Measurements from ENCODE around the gene ELP5. TPM values are rescaled to one million over a fixed set of nuclear protein-coding genes. Genes with fewer than 3 reads are reported as not detected.

ELP5 gene
- total RNA-seq, 1 donor from 2014 or later = 36.9 TPM

DNA sequence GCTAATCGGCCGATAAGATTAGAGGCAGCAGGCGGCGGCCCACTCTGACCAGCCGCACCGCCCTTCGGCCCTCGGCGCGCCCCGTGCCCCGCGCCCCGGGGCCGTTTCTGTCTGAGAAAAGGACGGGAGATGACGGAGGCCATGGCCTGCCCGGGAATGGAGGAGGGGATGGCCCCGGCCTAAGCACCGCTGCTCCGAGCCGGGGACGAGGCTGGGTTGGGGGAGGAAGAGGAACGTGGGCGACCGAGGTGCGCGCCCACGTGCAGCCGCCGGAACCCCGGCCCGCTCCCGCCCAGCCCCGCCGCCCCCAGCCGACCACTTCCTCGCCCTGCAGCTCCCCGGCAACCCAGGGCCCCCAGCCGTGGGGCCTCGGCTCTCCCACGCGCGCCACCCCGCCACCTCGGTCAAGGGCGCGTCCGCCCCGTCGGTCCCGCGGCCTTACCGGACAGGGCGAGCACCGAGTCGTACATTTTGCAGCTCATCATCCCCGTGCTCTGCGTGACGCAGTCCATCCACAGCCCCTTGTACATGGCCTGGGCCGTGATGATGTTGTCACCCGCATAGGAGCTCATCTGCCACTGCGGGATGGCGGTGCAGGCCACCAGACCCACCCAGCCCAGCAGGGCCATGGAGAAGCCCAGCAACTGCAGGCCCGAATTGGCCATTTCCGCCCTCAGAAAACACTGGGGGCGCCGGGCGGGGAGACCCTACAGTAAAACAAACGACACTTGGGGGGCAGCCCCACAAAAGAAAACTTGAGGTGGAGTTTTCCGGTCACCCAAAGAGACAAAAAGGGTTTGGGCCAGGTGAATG lies 9.6 kb downstream of the ELP5 start:
- Mint-ChIP-seq H3K4me1 (ENCODE audit: unreplicated experiment) (peaks cover 17% of the 10 kb centered on the region), H3K27ac (ENCODE audit: unreplicated experiment) (peak overlapping the region; percentile 77), H3K9me3 (ENCODE audit: unreplicated experiment) (no peaks in the 10 kb centered on the region), H3K4me3 (ENCODE audit: unreplicated experiment) (peak overlapping the region; percentile 93), H3K36me3 (ENCODE audit: low read depth, unreplicated experiment) (peaks cover 9% of the 10 kb centered on the region), H3K27me3 (ENCODE audit: unreplicated experiment) (peaks cover 9% of the 10 kb centered on the region)
- DNase-seq (ENCODE audit: low spot score) = peak; percentile 26
- TF ChIP-seq, protein P1, sequence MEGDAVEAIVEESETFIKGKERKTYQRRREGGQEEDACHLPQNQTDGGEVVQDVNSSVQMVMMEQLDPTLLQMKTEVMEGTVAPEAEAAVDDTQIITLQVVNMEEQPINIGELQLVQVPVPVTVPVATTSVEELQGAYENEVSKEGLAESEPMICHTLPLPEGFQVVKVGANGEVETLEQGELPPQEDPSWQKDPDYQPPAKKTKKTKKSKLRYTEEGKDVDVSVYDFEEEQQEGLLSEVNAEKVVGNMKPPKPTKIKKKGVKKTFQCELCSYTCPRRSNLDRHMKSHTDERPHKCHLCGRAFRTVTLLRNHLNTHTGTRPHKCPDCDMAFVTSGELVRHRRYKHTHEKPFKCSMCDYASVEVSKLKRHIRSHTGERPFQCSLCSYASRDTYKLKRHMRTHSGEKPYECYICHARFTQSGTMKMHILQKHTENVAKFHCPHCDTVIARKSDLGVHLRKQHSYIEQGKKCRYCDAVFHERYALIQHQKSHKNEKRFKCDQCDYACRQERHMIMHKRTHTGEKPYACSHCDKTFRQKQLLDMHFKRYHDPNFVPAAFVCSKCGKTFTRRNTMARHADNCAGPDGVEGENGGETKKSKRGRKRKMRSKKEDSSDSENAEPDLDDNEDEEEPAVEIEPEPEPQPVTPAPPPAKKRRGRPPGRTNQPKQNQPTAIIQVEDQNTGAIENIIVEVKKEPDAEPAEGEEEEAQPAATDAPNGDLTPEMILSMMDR (IDR thresholded peaks at IDR 0.05; ENCODE audit: unreplicated experiment) = no peak

DNA sequence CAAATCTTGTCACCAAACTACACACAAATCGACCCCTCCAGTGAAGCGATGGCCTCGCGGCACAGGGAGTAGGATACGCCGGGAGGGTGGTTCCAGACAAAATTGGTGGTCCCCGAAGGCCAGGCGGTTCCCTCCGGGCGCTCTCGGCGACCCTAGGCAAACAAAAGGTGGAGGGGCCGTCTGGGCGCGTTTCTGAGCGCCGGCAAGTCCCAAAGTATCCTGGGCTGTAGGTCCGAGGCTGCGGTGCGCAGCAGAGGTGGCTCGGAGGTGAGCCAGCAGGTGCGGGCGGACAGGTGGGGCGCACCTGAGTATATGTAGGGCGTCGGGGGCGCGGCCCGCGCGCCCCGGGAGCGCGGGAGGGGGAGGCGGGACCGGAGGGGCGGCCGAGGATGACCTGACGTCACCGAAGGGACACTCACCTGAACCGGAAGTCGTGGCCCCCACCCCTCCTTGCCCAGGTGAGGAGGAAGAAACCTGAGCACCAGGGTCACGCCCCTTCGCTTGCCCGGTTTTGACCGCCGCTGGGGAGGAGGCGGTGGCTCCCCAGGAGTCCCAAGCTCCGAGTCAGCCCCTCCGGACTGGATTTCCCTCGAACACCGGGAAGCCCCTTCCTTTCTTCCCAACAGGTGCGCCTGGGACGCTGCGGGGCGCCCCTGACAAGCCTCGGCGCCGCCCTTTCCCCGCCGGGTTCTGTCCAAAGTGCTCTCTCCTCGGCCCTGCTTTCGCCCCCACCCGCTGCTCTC lies 10.3 kb downstream of the ELP5 start, which contains the start of gene CLDN7:
Gene CLDN7 (minus strand): TSS at position 287 of the 743 bp plus-strand sequence. CDS start 435 bp downstream, outside the sequence.
- Mint-ChIP-seq H3K9me3 (ENCODE audit: unreplicated experiment) (no peaks in the 10 kb centered on the region), H3K4me3 (ENCODE audit: unreplicated experiment) (peak within 1 kb of the TSS; percentile 96), H3K4me1 (ENCODE audit: unreplicated experiment) (peaks cover 20% of the 10 kb centered on the region), H3K27ac (ENCODE audit: unreplicated experiment) (peak within 1 kb of the TSS; percentile 80), H3K36me3 (ENCODE audit: low read depth, unreplicated experiment) (peaks cover 6% of the 10 kb centered on the region), H3K27me3 (ENCODE audit: unreplicated experiment) (peaks cover 9% of the 10 kb centered on the region)
- peak; percentile 26 for DNase-seq (ENCODE audit: low spot score)
- TF ChIP-seq, protein P1 (IDR thresholded peaks at IDR 0.05; ENCODE audit: unreplicated experiment) = no peak

DNA sequence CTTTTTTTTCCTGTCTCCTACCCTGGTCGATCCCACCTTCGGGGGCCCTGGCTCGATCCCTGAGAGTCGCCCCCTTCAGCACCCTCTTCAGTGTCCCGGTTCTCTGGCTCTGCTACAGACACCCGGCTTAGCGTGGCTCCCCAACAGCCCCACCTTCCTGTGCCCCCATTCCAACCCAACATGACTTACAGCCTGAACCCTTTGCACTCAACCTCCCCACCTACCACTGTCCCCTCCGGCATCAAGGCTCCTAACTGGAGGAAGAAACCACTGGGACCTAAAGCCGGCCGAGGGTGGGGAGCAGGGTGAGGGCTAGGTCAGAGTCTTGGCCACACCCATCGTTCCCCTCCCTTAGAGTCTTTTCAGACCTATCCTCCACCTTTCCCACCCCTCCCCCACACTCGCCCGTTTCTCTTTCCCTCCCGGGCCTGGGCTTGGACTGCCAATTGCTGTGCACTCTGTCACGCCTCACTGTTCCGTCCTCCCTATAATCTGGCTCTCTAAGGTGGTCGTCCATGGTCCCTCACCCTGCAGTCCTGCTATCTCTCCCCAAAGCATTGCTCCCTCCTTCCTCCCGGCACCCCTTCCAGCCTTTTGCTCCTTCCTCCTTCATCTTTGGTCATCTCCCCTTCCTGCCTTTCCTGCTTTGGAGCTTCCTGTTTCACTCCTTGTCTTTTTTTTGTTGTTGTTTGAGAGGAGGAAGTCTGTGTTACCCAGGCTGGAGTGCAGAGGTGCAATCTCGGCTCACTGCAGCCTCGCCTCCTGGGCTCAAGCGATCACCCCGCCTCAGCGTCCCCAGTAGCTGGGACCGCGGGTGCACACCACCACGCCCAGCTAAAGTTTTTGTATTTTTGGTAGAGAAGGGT lies 11.2 kb downstream of the ELP5 start:
- Mint-ChIP-seq H3K4me1 (ENCODE audit: unreplicated experiment) (peaks cover 20% of the 10 kb centered on the region), H3K4me3 (ENCODE audit: unreplicated experiment) (peak overlapping the region; percentile 96), H3K9me3 (ENCODE audit: unreplicated experiment) (no peaks in the 10 kb centered on the region), H3K27me3 (ENCODE audit: unreplicated experiment) (peaks cover 9% of the 10 kb centered on the region), H3K27ac (ENCODE audit: unreplicated experiment) (peak overlapping the region; percentile 80), H3K36me3 (ENCODE audit: low read depth, unreplicated experiment) (peaks cover 6% of the 10 kb centered on the region)
- peak; percentile 55 for DNase-seq (ENCODE audit: low spot score)
- TF ChIP-seq, protein P1 (IDR thresholded peaks at IDR 0.05; ENCODE audit: unreplicated experiment) = no peak

DNA sequence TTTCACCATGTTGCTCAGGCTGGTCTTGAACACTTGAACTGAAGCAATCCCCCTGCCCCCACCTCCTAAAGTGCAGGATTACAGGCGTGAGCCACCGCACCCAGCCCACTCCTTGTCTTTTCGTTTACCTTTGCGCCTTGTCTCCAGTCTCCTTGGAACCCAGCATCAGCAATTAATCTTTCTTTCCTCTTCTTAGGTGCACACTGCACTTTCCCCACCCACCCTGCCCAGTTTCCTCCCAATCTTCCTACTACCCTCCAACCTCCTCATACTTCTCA lies 11.7 kb downstream of the ELP5 start:
- H3K4me3 Mint-ChIP-seq (ENCODE audit: unreplicated experiment) = peak overlapping the region; percentile 96
- peaks cover 6% of the 10 kb centered on the region for H3K36me3 Mint-ChIP-seq (ENCODE audit: low read depth, unreplicated experiment)
- TF ChIP-seq, protein P1 (IDR thresholded peaks at IDR 0.05; ENCODE audit: unreplicated experiment) = no peak
- peak overlapping the region; percentile 80 for H3K27ac Mint-ChIP-seq (ENCODE audit: unreplicated experiment)
- peaks cover 9% of the 10 kb centered on the region for H3K27me3 Mint-ChIP-seq (ENCODE audit: unreplicated experiment)
- no peak for DNase-seq (ENCODE audit: low spot score)
- H3K4me1 Mint-ChIP-seq (ENCODE audit: unreplicated experiment) = peaks cover 20% of the 10 kb centered on the region
- no peaks in the 10 kb centered on the region for H3K9me3 Mint-ChIP-seq (ENCODE audit: unreplicated experiment)
